AG04449 (cell line): ENCODE results near the gene KCNAB1.

ENCODE experiments used
- CTCF ChIA-PET: fragments of 350-600 bp; formaldehyde crosslinking; extraction: SDS; loops from one replicate; lab custom pipeline; 2021; ENCODE audit warnings: antibody characterized with exemption; lab: Yijun Ruan, JAX
- POLR2A ChIA-PET: fragments of 400-600, 350-600 bp; formaldehyde crosslinking; extraction: SDS; loops from one replicate; lab custom pipeline; 2020; ENCODE audit warnings: antibody characterized with exemption, inconsistent platforms; lab: Yijun Ruan, JAX
- DNase-seq: peaks from one replicate; pipeline ENCODE4 v3.0.0-alpha.2; 2010; ENCODE audit warnings: low read depth, low spot score
- H3K4me3 ChIP-seq: 2 replicates; pipeline ENCODE4 v1.5.1; 2011; ENCODE audit warnings: low read depth, mild to moderate bottlenecking, control low read depth, low read length
- CTCF ChIP-seq: IDR thresholded peaks from one replicate; pipeline ENCODE4 v1.5.1; 2011; ENCODE audit warnings: mild to moderate bottlenecking, moderate library complexity, low read length, control low read depth, inconsistent platforms; ENCODE audit not compliant: insufficient read depth; ENCODE audit errors: missing control alignments

KCNAB1 gene

DNA sequence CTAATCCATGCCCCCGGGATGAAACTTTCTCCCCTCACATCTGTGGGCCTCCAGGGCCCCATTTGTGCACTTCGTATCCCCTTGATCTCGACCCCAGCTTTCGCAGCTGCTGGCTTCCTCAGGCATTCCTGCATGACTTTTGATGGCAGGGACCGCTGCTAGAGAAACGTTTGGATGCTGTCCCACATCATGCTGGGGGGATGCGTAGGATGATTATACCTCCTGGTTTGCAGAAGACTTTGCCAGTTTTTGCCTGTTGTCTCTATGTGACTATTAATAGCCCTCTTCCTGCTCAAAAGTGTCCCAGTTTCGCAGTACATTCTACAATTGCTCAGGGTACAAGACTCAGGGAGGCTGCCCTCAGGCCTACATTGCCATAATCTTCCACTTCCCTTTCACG is 10.4 kb upstream of the KCNAB1 start:
- TF ChIP-seq CTCF = no peak
- H3K4me3 ChIP-seq = no peak overlapping the region
- POLR2A ChIA-PET = no interaction called here
- no peak for DNase-seq
- CTCF ChIA-PET = interaction anchor here (1.0 to 1.4 kb wide), 2 partner anchors 16 to 42 kb away, joined by 3 to 4 read pairs; no protein-coding TSS in a partner anchor

- ChIA-PET CTCF (interaction anchor here (1.0 to 1.1 kb wide), 2 partner anchors 10 to 23 kb away, joined by 3 read pairs; no protein-coding TSS in a partner anchor), POLR2A (no interaction called here)
- no peak for TF ChIP-seq CTCF
- DNase-seq = no peak
- no peak overlapping the region for H3K4me3 ChIP-seq
Observed at GRCh38 chr3:156126467-156126866, 6.1 kb downstream of the KCNAB1 start.

GRCh38 chr3:156131241-156131640 is 10.9 kb downstream of the KCNAB1 start:
- POLR2A ChIA-PET = no interaction called here
- DNase-seq = no peak
- no peak for TF ChIP-seq CTCF
- no peak overlapping the region for H3K4me3 ChIP-seq
- CTCF ChIA-PET = interaction anchor here (2.2 kb wide), 1 partner anchor 20 kb away, joined by 10 read pairs; no protein-coding TSS in a partner anchor

GRCh38 chr3:156131799-156132198 is 11.4 kb downstream of the KCNAB1 start:
- ChIA-PET POLR2A (no interaction called here), CTCF (interaction anchor here (2.2 kb wide), 1 partner anchor 20 kb away, joined by 10 read pairs; no protein-coding TSS in a partner anchor)
- H3K4me3 ChIP-seq = no peak overlapping the region
- no peak for DNase-seq
- TF ChIP-seq CTCF = no peak

DNA sequence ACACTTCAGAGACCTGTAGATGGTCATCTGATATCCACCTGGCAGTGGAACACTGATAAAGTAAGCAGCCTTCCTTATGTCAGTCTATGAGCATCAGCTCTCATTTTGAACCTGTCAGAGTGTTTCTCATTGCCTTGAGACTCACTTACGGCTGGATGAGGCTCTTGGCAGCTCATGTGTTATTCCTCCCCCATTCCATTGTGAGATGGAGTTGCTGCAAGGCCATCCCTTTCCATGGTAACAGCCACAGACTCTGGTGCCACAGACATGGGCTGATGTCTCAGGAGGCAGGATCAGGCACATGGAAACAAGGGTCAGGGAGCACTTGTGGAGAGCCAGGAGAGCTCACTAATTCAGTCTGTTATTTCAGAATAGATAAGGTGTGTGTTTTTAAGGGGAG is 11.9 kb downstream of the KCNAB1 start:
- no peak overlapping the region for H3K4me3 ChIP-seq
- no peak for TF ChIP-seq CTCF
- DNase-seq = no peak
- ChIA-PET CTCF (interaction anchor here (0.6 to 2.2 kb wide), 2 partner anchors 17 to 19 kb away, joined by 3 to 10 read pairs; no protein-coding TSS in a partner anchor), POLR2A (no interaction called here)

DNA sequence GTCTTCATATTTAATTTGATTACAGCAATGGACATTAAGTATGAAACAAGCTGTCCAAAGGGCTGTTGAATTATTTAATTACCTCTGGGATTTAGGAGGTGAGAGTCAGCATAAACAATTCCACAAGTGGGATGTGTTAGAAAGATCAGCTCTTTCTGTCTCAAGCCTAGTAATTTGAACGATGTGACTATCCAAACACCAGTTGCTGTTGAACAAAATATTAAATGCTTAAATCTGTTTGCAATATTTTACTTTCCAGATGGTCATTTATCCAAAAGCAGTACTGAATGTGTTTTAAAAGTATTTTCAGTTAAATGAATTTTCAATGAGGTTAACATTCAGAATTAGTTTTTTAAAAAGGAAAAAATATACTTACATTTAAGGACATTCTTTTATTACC is 12.7 kb downstream of the KCNAB1 start:
- ChIA-PET CTCF (interaction anchor here (2.2 kb wide), 1 partner anchor 18 kb away, joined by 10 read pairs; no protein-coding TSS in a partner anchor), POLR2A (no interaction called here)
- no peak for TF ChIP-seq CTCF
- H3K4me3 ChIP-seq = no peak overlapping the region
- no peak for DNase-seq
